GM12891 (cell line): ENCODE data around the gene SHB.

Experiments used
- POLR2A ChIP-seq: IDR thresholded peaks from 2 replicates; pipeline ENCODE4 v1.6.1; 2011; ENCODE audit warnings: low read depth, low read length, control low read depth
- POLR2AphosphoS5 ChIP-seq: IDR thresholded peaks from 2 replicates; pipeline ENCODE4 v1.6.1; 2011; ENCODE audit warnings: low read depth, low read length, control low read depth
- POU2F2 ChIP-seq: IDR thresholded peaks from 2 replicates; pipeline ENCODE4 v1.6.1; 2011; ENCODE audit warnings: low read depth, mild to moderate bottlenecking, control low read depth, low read length, moderate library complexity
- TAF1 ChIP-seq: IDR thresholded peaks from 2 replicates; pipeline ENCODE4 v1.6.1; 2011; ENCODE audit warnings: low read depth, low read length, control low read depth

- TF ChIP-seq POLR2A (no peak), TAF1 (no peak), POLR2AphosphoS5 (no peak), POU2F2 (no peak)
Measured at GRCh38 chr9:37976714-37977477, 92.1 kb downstream of the SHB start.
